ENCODE data around the gene MVD.

MVD gene

GRCh38 chr16:88605186-88606147 is 57.4 kb downstream of the MVD start:
- no peak for DNase-seq

DNA sequence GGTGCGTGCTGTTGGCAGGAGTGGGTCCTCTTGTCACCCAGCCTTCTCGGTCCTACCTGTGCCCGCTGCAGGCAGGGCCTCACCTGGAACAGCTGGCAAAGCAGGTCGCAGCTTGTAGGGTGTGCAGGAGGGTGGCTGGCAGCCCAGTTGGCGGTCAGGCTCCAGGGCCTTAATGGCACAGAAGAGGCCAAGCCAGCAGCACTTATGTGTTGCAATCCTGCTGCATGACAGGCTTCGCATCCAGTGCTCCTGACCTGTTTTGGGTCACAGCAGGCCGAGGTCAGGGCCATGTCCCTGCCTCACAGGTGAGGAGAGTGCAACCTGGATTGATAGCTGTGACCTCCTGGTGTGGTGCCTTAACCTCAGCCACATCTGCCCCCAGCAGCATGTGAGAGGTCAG is 60.8 kb downstream of the MVD start:
- no peak for DNase-seq

Measured in T-helper 1 cell (primary cell).